ENCODE data around the gene URB1.
"Not testable (repeated sequence)": the region's sequence is repeated elsewhere in the genome, so short reads cannot be mapped to it uniquely, and the experiment has no call there.

GRCh38 chr21:32265321-32265720 is 127.5 kb downstream of the URB1 start:
- TF ChIP-seq EZH2 (IDR thresholded peaks at IDR 0.05; ENCODE audit: low read depth, unreplicated experiment); EZH2phosphoT487 (IDR thresholded peaks at IDR 0.05; ENCODE audit: unreplicated experiment); JUNB (IDR thresholded peaks at IDR 0.05; ENCODE audit: unreplicated experiment); CTCF (conservative IDR thresholded peaks at IDR 0.05; ENCODE audit: low read depth in 2 of 2); POLR2AphosphoS5 (IDR thresholded peaks at IDR 0.05; ENCODE audit: low read depth); ZNF114 (CRISPR knock-in tag; IDR thresholded peaks at IDR 0.05); CREB1 (CRISPR knock-in tag; IDR thresholded peaks at IDR 0.05; ENCODE audit: low read depth); NANOG (IDR thresholded peaks at IDR 0.05; ENCODE audit: borderline replicate concordance); ZNF331 (CRISPR knock-in tag; IDR thresholded peaks at IDR 0.05; ENCODE audit: low read depth); REST (IDR thresholded peaks at IDR 0.05; ENCODE audit: unreplicated experiment); ZNF462 (CRISPR knock-in tag; IDR thresholded peaks at IDR 0.05); STAT1 (IDR thresholded peaks at IDR 0.05; ENCODE audit: unreplicated experiment): not testable (repeated sequence)
